ENCODE measurements around the gene EGFL8. TPM values are rescaled to one million over a fixed set of nuclear protein-coding genes. Genes with fewer than 3 reads are reported as not detected.
A peak's percentile ranks its signal among the peaks of the same experiment; 100 is the strongest.
"Not testable (repeated sequence)": the region's sequence is repeated elsewhere in the genome, so short reads cannot be mapped to it uniquely, and the experiment has no call there.

The EGFL8 gene
- total RNA-seq, 1 donor from 2014 or later: 5.7 TPM

- no peak for FAIRE-seq
- no peak for DNase-seq (ENCODE audit: low spot score in 2 of 2)
Measured at GRCh38 chr6:32192608-32193039, 28.2 kb downstream of the EGFL8 start, which contains the start of gene GPSM3. Gene GPSM3, minus strand, starts transcription at chr6:32192643. Its CDS starts 130 bp downstream, at chr6:32192513.

- DNase-seq (ENCODE audit: low spot score in 2 of 2); FAIRE-seq: not testable (repeated sequence)
Measured at GRCh38 chr6:32193096-32193495, 28.7 kb downstream of the EGFL8 start.

GRCh38 chr6:32194388-32194787, 30.0 kb downstream of the EGFL8 start:
- FAIRE-seq (no peak), DNase-seq (ENCODE audit: low spot score in 2 of 2) (no peak)

- DNase-seq (ENCODE audit: low spot score in 2 of 2): no peak
- FAIRE-seq: no peak
Measured at GRCh38 chr6:32194825-32195651, 30.6 kb downstream of the EGFL8 start.

GRCh38 chr6:32195652-32195901, 31.2 kb downstream of the EGFL8 start:
- FAIRE-seq: peak; percentile 21
- peak; percentile 92 to 95 for DNase-seq (ENCODE audit: low spot score in 2 of 2)

- FAIRE-seq: no peak
Measured at GRCh38 chr6:32195902-32196681, 31.7 kb downstream of the EGFL8 start.

GRCh38 chr6:32196682-32197616, 32.6 kb downstream of the EGFL8 start:
- DNase-seq (ENCODE audit: low spot score in 2 of 2) (no peak), FAIRE-seq (no peak)

More at GRCh38 chr6:32195902-32196681, 31.7 kb downstream of the EGFL8 start:
- peak; percentile 87 to 88 for DNase-seq (ENCODE audit: low spot score in 2 of 2)

- FAIRE-seq (no peak), DNase-seq (ENCODE audit: low spot score in 2 of 2) (no peak)
Measured at GRCh38 chr6:32198345-32198696, 33.9 kb downstream of the EGFL8 start.

GRCh38 chr6:32198866-32199265, 34.5 kb downstream of the EGFL8 start:
- no peak for DNase-seq (ENCODE audit: low spot score in 2 of 2)
- no peak for FAIRE-seq

GRCh38 chr6:32200711-32201475, 36.5 kb downstream of the EGFL8 start:
- DNase-seq (ENCODE audit: low spot score in 2 of 2) (no peak), FAIRE-seq (no peak)

GRCh38 chr6:32202186-32202585, 37.8 kb downstream of the EGFL8 start:
- DNase-seq (ENCODE audit: low spot score in 2 of 2) (no peak), FAIRE-seq (no peak)

- no peak for DNase-seq (ENCODE audit: low spot score in 2 of 2)
- no peak for FAIRE-seq
Measured at GRCh38 chr6:32203426-32204267, 39.3 kb downstream of the EGFL8 start.

- no peak for DNase-seq (ENCODE audit: low spot score in 2 of 2)
- FAIRE-seq: no peak
Measured at GRCh38 chr6:32204268-32204715, 39.9 kb downstream of the EGFL8 start.

GRCh38 chr6:32208996-32209395, 44.6 kb downstream of the EGFL8 start:
- FAIRE-seq (no peak), DNase-seq (ENCODE audit: low spot score in 2 of 2) (no peak)

GRCh38 chr6:32210191-32210601, 45.8 kb downstream of the EGFL8 start:
- DNase-seq (ENCODE audit: low spot score in 2 of 2): no peak
- FAIRE-seq: no peak

- FAIRE-seq; DNase-seq (ENCODE audit: low spot score in 2 of 2): not testable (repeated sequence)
Measured at GRCh38 chr6:32211432-32211831, 47.0 kb downstream of the EGFL8 start.

GRCh38 chr6:32212076-32212760, 47.8 kb downstream of the EGFL8 start:
- no peak for FAIRE-seq

GRCh38 chr6:32213649-32214048, 49.3 kb downstream of the EGFL8 start:
- no peak for FAIRE-seq
- no peak for DNase-seq (ENCODE audit: low spot score in 2 of 2)

More at GRCh38 chr6:32212076-32212760, 47.8 kb downstream of the EGFL8 start:
- DNase-seq (ENCODE audit: low spot score in 2 of 2): no peak

Data from frontal cortex (tissue), 4 donors.